Measurements from ENCODE around the gene SLC25A47.
"Not testable (repeated sequence)": the region's sequence is repeated elsewhere in the genome, so short reads cannot be mapped to it uniquely, and the experiment has no call there.

- not testable (repeated sequence) for TF ChIP-seq CTCF (IDR thresholded peaks at IDR 0.05; ENCODE audit: poor library complexity); EZH2 (IDR thresholded peaks at IDR 0.05; ENCODE audit: borderline replicate concordance)
Observed at GRCh38 chr14:100342826-100343225, 19.7 kb downstream of the SLC25A47 start.

All from hepatocyte (in vitro differentiated cells).